ENCODE data around the gene ATG4D.

ATG4D gene

GRCh38 chr19:10582091-10582490 lies 38.4 kb downstream of the ATG4D start:
- no peak for DNase-seq

GRCh38 chr19:10583036-10583776 lies 39.5 kb downstream of the ATG4D start:
- no peak for DNase-seq

- no peak for DNase-seq
Measured at GRCh38 chr19:10586396-10586795, 42.7 kb downstream of the ATG4D start.

GRCh38 chr19:10587022-10587838 lies 43.5 kb downstream of the ATG4D start, which contains the start of gene AP1M2:
Gene AP1M2, minus strand, starts transcription at chr19:10587312. Its CDS starts 81 bp downstream, at chr19:10587231.
- DNase-seq = no peak

- DNase-seq = no peak
Measured at GRCh38 chr19:10587839-10588150, 44.1 kb downstream of the ATG4D start.

GRCh38 chr19:10593148-10593547 lies 49.4 kb downstream of the ATG4D start:
- no peak for DNase-seq

GRCh38 chr19:10593820-10594637 lies 50.3 kb downstream of the ATG4D start:
- DNase-seq = no peak

- no peak for DNase-seq
Measured at GRCh38 chr19:10600149-10600548, 56.4 kb downstream of the ATG4D start.

- DNase-seq = no peak
Measured at GRCh38 chr19:10601999-10602329, 58.3 kb downstream of the ATG4D start.

GRCh38 chr19:10602330-10603083 lies 58.8 kb downstream of the ATG4D start:
- peak; percentile 46 for DNase-seq
